Loucy (cell line): Measurements from ENCODE around the gene LYRM9.

Source experiments
- H2AFZ ChIP-seq: fragments of 200-600 bp; sonication (generic); 2 replicates; pipeline ENCODE4 v1.6.0; 2016; ENCODE audit warnings: antibody characterized with exemption, mild to moderate bottlenecking, low read length, moderate library complexity
- H3F3A ChIP-seq: fragments of 200-600 bp; 2 replicates; pipeline ENCODE4 v1.6.0; 2016; ENCODE audit warnings: antibody characterized with exemption, low read depth, mild to moderate bottlenecking
- H3K27me3 ChIP-seq: fragments of 200-600 bp; sonication (generic); 2 replicates; pipeline ENCODE4 v1.6.1; 2014; ENCODE audit warnings: low read length, mild to moderate bottlenecking; ENCODE audit not compliant: insufficient read depth, poor library complexity, severe bottlenecking
- H3K36me3 ChIP-seq: fragments of 200-600 bp; sonication (generic); 2 replicates; pipeline ENCODE4 v1.6.1; 2016; ENCODE audit warnings: low read length; ENCODE audit not compliant: insufficient read depth
- H3K4me1 ChIP-seq: fragments of 200-600 bp; sonication (generic); 2 replicates; pipeline ENCODE4 v1.5.1; 2014; ENCODE audit warnings: low read length, mild to moderate bottlenecking; ENCODE audit not compliant: insufficient read depth, poor library complexity, severe bottlenecking
- H3K4me2 ChIP-seq: fragments of 200-600 bp; sonication (generic); 2 replicates; pipeline ENCODE4 v1.6.0; 2014; ENCODE audit warnings: antibody characterized with exemption, low read length, low read depth, mild to moderate bottlenecking; ENCODE audit not compliant: poor library complexity, severe bottlenecking
- H3K4me3 ChIP-seq: fragments of 200-600 bp; sonication (generic); 2 replicates; pipeline ENCODE4 v1.5.1; 2014; ENCODE audit warnings: low read length, mild to moderate bottlenecking, mixed read lengths; ENCODE audit not compliant: poor library complexity, severe bottlenecking
- H3K79me2 ChIP-seq: fragments of 200-600 bp; sonication (generic); 2 replicates; pipeline ENCODE4 v1.6.1; 2014; ENCODE audit warnings: low read length; ENCODE audit not compliant: insufficient read depth
- H3K9ac ChIP-seq: fragments of 200-600 bp; sonication (generic); 2 replicates; pipeline ENCODE4 v1.6.0; 2014; ENCODE audit warnings: mild to moderate bottlenecking, low read depth, low read length, moderate library complexity; ENCODE audit not compliant: poor library complexity, severe bottlenecking
- H3K9me2 ChIP-seq: fragments of 200-600 bp; sonication (generic); replicated peaks from 2 replicates; pipeline ENCODE4 v1.6.1; 2016; ENCODE audit warnings: low read depth, low read length, mixed read lengths
- H3K9me3 ChIP-seq: fragments of 200-600 bp; sonication (generic); 2 replicates; pipeline ENCODE4 v1.6.1; 2014; ENCODE audit warnings: mild to moderate bottlenecking, antibody characterized with exemption, low read length, low read depth; ENCODE audit not compliant: insufficient read depth
- H4K20me1 ChIP-seq: fragments of 200-600 bp; sonication (generic); 2 replicates; pipeline ENCODE4 v1.6.0; 2014; ENCODE audit warnings: antibody characterized with exemption, low read length, mild to moderate bottlenecking; ENCODE audit not compliant: insufficient read depth, poor library complexity, severe bottlenecking
- EZH2phosphoT487 ChIP-seq: fragments of 200-600 bp; IDR thresholded peaks from 2 replicates; pipeline ENCODE4 v1.6.1; 2018; ENCODE audit warnings: antibody characterized with exemption, mild to moderate bottlenecking, moderate library complexity, borderline replicate concordance
- TF ChIP-seq, protein P1 (sequence below): fragments of 200-600 bp; sonication (generic); conservative IDR thresholded peaks from 2 replicates; pipeline ENCODE4 v1.5.1; 2014; ENCODE audit warnings: mild to moderate bottlenecking, antibody characterized with exemption, low read length

The LYRM9 gene

DNA sequence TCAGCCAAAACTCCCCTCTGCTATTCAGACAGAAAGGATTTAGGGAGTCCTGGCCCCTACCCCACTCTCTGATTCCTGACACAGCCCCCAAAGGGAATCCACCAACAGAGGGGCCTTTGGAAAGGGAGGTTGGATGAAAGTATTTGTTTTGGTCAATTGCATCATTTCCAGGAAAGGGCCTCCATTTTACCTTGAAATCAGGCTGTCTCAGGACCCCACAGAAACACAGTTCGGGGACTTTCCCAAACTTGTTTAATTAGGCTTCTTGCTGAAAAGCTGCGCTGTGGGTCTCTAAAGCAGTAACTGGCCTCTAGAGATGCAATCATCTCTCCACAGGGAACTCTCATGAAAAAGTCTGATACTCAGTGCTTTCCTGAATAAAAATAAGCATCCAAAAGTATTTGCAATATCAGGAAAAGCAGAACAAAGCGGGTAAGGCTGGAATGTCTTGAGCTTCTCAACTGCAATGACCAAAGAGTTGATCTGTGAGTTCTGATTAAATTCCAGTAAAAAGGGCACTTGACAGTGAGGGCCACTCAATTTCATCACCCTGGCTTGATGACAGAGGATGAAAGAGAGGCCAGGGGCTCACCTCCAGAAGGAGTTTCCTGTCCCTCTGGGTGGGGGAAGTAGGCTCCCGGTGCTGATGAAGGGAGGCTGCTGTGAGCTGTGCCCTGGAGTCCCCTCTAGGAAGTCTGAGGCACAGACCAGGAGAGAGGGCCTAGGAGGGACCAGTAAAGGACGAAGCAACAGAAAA is 36.3 kb downstream of the LYRM9 start:
- H3K27me3 ChIP-seq: no peaks in the 10 kb centered on the region
- H3K9ac ChIP-seq: no peak overlapping the region
- no peaks in the 10 kb centered on the region for H4K20me1 ChIP-seq
- no peak for TF ChIP-seq EZH2phosphoT487
- TF ChIP-seq, protein P1, sequence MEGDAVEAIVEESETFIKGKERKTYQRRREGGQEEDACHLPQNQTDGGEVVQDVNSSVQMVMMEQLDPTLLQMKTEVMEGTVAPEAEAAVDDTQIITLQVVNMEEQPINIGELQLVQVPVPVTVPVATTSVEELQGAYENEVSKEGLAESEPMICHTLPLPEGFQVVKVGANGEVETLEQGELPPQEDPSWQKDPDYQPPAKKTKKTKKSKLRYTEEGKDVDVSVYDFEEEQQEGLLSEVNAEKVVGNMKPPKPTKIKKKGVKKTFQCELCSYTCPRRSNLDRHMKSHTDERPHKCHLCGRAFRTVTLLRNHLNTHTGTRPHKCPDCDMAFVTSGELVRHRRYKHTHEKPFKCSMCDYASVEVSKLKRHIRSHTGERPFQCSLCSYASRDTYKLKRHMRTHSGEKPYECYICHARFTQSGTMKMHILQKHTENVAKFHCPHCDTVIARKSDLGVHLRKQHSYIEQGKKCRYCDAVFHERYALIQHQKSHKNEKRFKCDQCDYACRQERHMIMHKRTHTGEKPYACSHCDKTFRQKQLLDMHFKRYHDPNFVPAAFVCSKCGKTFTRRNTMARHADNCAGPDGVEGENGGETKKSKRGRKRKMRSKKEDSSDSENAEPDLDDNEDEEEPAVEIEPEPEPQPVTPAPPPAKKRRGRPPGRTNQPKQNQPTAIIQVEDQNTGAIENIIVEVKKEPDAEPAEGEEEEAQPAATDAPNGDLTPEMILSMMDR: no peak
- H3K9me3 ChIP-seq: no peaks in the 10 kb centered on the region
- H3K4me2 ChIP-seq: no peak overlapping the region
- H2AFZ ChIP-seq: peak overlapping the region; percentile 42; the same call in 1 of the 2 replicates
- no peaks in the 10 kb centered on the region for H3K36me3 ChIP-seq
- H3F3A ChIP-seq: no peaks in the 10 kb centered on the region
- H3K9me2 ChIP-seq: no peaks in the 10 kb centered on the region
- H3K4me1 ChIP-seq: peaks cover 7% of the 10 kb centered on the region
- H3K4me3 ChIP-seq: no peak overlapping the region
- no peaks in the 10 kb centered on the region for H3K79me2 ChIP-seq

DNA sequence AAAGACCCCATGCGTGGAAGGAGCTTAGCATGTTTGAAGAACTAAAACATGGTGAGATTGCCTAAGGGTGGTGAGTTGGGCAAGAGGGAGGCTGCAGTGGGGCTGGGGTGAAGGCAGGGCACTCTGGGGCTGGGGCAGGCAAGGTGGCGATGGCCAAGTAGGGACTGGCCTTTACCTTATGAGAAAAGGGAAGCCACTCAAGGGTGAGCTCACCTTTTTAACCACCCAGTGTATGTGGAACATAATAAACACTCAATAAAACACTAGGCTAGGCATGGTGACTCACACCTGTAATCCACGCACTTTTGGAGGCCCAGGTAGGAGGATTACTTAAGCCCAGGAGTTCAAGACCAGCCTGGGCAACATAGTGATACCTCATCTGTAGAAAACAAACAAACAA is 37.7 kb downstream of the LYRM9 start:
- H3K4me1 ChIP-seq: peaks cover 7% of the 10 kb centered on the region
- H3K4me2 ChIP-seq: no peak overlapping the region
- no peaks in the 10 kb centered on the region for H4K20me1 ChIP-seq
- no peaks in the 10 kb centered on the region for H3K27me3 ChIP-seq
- H3K36me3 ChIP-seq: no peaks in the 10 kb centered on the region
- H3F3A ChIP-seq: no peaks in the 10 kb centered on the region
- H3K79me2 ChIP-seq: no peaks in the 10 kb centered on the region
- no peak overlapping the region for H3K4me3 ChIP-seq
- TF ChIP-seq, protein P1: no peak
- TF ChIP-seq EZH2phosphoT487: no peak
- H3K9me3 ChIP-seq: no peaks in the 10 kb centered on the region
- no peak overlapping the region for H2AFZ ChIP-seq
- H3K9ac ChIP-seq: no peak overlapping the region
- no peaks in the 10 kb centered on the region for H3K9me2 ChIP-seq

DNA sequence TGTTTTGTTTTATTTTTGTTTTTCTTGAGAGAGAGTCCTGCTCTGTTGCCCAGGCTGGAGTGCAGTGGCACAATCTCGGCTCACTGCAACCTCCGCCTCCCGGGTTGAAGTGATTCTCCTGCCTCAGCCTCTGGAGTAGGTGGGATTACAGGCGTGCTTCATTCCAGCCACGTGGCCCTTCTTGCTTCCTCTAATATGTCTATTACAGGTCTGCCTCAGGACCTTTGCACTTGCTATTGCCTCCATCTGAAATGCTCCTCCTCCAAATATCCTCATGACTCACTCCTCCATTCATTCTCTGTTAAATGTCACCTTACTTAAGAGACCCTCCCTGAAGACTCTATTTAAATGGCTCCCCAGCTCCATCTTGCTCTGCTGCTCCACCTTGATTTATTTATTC is 39.0 kb downstream of the LYRM9 start:
- Histone ChIP-seq H3K9me2 (no peaks in the 10 kb centered on the region), H3K27me3 (no peaks in the 10 kb centered on the region), H3K36me3 (no peaks in the 10 kb centered on the region), H3K4me2 (no peak overlapping the region), H3F3A (no peaks in the 10 kb centered on the region), H4K20me1 (no peaks in the 10 kb centered on the region), H3K79me2 (no peaks in the 10 kb centered on the region), H3K4me3 (no peak overlapping the region), H3K9ac (no peak overlapping the region), H3K4me1 (peaks cover 10% of the 10 kb centered on the region), H2AFZ (no peak overlapping the region), H3K9me3 (no peaks in the 10 kb centered on the region)
- TF ChIP-seq, protein P1: no peak
- no peak for TF ChIP-seq EZH2phosphoT487
